C1 segment of cervical spinal cord (tissue), 14 donors: Measurements from ENCODE around the gene PBRM1.
"Not testable (repeated sequence)": the region's sequence is repeated elsewhere in the genome, so short reads cannot be mapped to it uniquely, and the experiment has no call there.

Experiments used
- DNase-seq, 14 donors: peaks; one replicate each; lab custom pipeline; 2025; lab: John Stamatoyannopoulos, UW

The PBRM1 gene

GRCh38 chr3:52536369-52537164 is 149.1 kb downstream of the PBRM1 start, which contains the start of gene UQCC5:
UQCC5 (plus strand) TSS chr3:52536605; CDS start chr3:52536756, 151 bp downstream.
- DNase-seq: peak; percentile 76 to 97 (median 94)

GRCh38 chr3:52536112-52536368 is 149.7 kb downstream of the PBRM1 start:
- DNase-seq: no peak

- DNase-seq: no peak
Measured at GRCh38 chr3:52535411-52536111, 150.2 kb downstream of the PBRM1 start.

GRCh38 chr3:52534281-52535183 is 151.2 kb downstream of the PBRM1 start:
- DNase-seq: no peak

- peak in 9 of 14 donors; percentile 20 to 71 (median 28) for DNase-seq
Measured at GRCh38 chr3:52533623-52534280, 152.0 kb downstream of the PBRM1 start, which contains the start of gene NT5DC2. NT5DC2 (minus strand) TSS chr3:52533857; CDS start chr3:52533737, 120 bp downstream.

GRCh38 chr3:52532838-52533622 is 152.7 kb downstream of the PBRM1 start:
- no peak for DNase-seq

GRCh38 chr3:52532517-52532837 is 153.2 kb downstream of the PBRM1 start:
- no peak for DNase-seq

GRCh38 chr3:52531860-52532516 is 153.7 kb downstream of the PBRM1 start:
- DNase-seq: no peak

GRCh38 chr3:52530918-52531826 is 154.5 kb downstream of the PBRM1 start:
- no peak for DNase-seq

- DNase-seq: peak in 1 of 14 donors; percentile 47
Measured at GRCh38 chr3:52529376-52530333, 156.1 kb downstream of the PBRM1 start.

- DNase-seq: no peak
Measured at GRCh38 chr3:52528586-52529375, 156.9 kb downstream of the PBRM1 start.

GRCh38 chr3:52527732-52528585 is 157.8 kb downstream of the PBRM1 start:
- DNase-seq: no peak

GRCh38 chr3:52527039-52527731 is 158.5 kb downstream of the PBRM1 start:
- no peak for DNase-seq

GRCh38 chr3:52526671-52527038 is 159.1 kb downstream of the PBRM1 start:
- DNase-seq: not testable (repeated sequence)

- DNase-seq: no peak
Measured at GRCh38 chr3:52525680-52526561, 159.8 kb downstream of the PBRM1 start.
